Uterus (tissue), 2 donors: ENCODE results near the gene CWC27.

ENCODE experiments used
- POLR2A ChIP-seq, 2 donors: fragments of 450-650 bp; IDR thresholded peaks; one replicate each; pipeline ENCODE4 v1.6.1; 2016; ENCODE audit warnings: antibody characterized with exemption in 2 of 2, mild to moderate bottlenecking in 1 of 2, moderate library complexity in 1 of 2
- TF ChIP-seq, protein P1 (sequence below), 4 experiments: fragments of 200-600 bp in 2 of 4; fragments of 450-650 bp in 2 of 4; sonication (generic) in 2 of 4; IDR thresholded peaks; one replicate each; pipeline ENCODE4 v1.5.1; 2016 to 2019; ENCODE audit warnings: antibody characterized with exemption in 4 of 4, mild to moderate bottlenecking in 2 of 4, moderate library complexity in 1 of 4

DNA sequence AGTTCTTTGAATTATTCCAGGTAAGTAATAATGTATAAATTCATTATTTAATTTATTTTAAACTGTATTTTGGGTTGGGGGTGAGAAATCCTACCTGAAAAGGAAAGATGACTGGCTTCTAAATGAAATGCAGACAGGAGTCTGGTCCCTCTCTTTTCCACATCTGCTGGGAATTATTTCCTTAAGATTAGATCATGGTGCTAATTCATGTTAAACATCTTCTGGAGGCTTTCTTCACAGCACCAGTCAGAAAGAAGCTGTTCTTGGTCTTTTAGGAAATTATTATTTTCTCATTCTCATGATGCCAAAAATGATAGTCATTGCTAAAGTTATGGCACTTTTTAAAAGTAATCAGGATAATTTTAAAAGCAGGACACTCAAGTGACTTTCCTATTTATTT is 254.2 kb downstream of the CWC27 start:
- TF ChIP-seq POLR2A (IDR thresholded peaks at IDR 0.05): no peak
- TF ChIP-seq, protein P1, sequence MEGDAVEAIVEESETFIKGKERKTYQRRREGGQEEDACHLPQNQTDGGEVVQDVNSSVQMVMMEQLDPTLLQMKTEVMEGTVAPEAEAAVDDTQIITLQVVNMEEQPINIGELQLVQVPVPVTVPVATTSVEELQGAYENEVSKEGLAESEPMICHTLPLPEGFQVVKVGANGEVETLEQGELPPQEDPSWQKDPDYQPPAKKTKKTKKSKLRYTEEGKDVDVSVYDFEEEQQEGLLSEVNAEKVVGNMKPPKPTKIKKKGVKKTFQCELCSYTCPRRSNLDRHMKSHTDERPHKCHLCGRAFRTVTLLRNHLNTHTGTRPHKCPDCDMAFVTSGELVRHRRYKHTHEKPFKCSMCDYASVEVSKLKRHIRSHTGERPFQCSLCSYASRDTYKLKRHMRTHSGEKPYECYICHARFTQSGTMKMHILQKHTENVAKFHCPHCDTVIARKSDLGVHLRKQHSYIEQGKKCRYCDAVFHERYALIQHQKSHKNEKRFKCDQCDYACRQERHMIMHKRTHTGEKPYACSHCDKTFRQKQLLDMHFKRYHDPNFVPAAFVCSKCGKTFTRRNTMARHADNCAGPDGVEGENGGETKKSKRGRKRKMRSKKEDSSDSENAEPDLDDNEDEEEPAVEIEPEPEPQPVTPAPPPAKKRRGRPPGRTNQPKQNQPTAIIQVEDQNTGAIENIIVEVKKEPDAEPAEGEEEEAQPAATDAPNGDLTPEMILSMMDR (IDR thresholded peaks at IDR 0.05): no peak
